Osteoblast (primary cell): ENCODE results near the gene LOXHD1. TPM values are rescaled to one million over a fixed set of nuclear protein-coding genes. Genes with fewer than 3 reads are reported as not detected.

Experiments used
- DNase-seq: peaks from one replicate; pipeline ENCODE4 v3.0.0; 2011; ENCODE audit warnings: low spot score, mixed read lengths; ENCODE audit not compliant: insufficient read length; ENCODE audit errors: missing footprints
- H2AFZ ChIP-seq: 2 replicates; pipeline ENCODE4 v1.6.0; 2011; ENCODE audit warnings: mild to moderate bottlenecking, low read length
- H3K27ac ChIP-seq: 2 replicates; pipeline ENCODE4 v1.5.1; 2011; ENCODE audit warnings: mild to moderate bottlenecking, low read depth, low read length, moderate library complexity
- H3K27me3 ChIP-seq: 2 replicates; pipeline ENCODE4 v1.6.0; 2012; ENCODE audit warnings: mild to moderate bottlenecking, control low read depth, inconsistent platforms, low read length, moderate library complexity; ENCODE audit not compliant: insufficient read depth
- H3K36me3 ChIP-seq: 2 replicates; pipeline ENCODE4 v1.5.1; 2011; ENCODE audit warnings: mild to moderate bottlenecking, low read length, control low read depth, moderate library complexity; ENCODE audit not compliant: insufficient read depth
- H3K4me1 ChIP-seq: 2 replicates; pipeline ENCODE4 v1.5.1; 2011; ENCODE audit warnings: mild to moderate bottlenecking, low read length, control low read depth, moderate library complexity; ENCODE audit not compliant: insufficient read depth
- H3K4me2 ChIP-seq: 2 replicates; pipeline ENCODE4 v1.6.0; 2011; ENCODE audit warnings: mild to moderate bottlenecking, low read length; ENCODE audit not compliant: insufficient read depth
- H3K4me3 ChIP-seq: fragments of 200-600 bp; sonication (generic); 3 replicates; pipeline ENCODE4 v1.5.1; 2012; ENCODE audit warnings: mild to moderate bottlenecking, low read length, inconsistent platforms; ENCODE audit not compliant: insufficient read depth
- H3K79me2 ChIP-seq: 2 replicates; pipeline ENCODE4 v1.6.0; 2012; ENCODE audit warnings: mild to moderate bottlenecking, low read length, control low read depth, inconsistent platforms; ENCODE audit not compliant: insufficient read depth
- H3K9me3 ChIP-seq: 2 replicates; pipeline ENCODE4 v1.5.1; 2011; ENCODE audit warnings: low read depth, low read length, control low read depth
- H4K20me1 ChIP-seq: 2 replicates; pipeline ENCODE4 v1.6.0; 2012; ENCODE audit warnings: mild to moderate bottlenecking, low read length, control low read depth; ENCODE audit not compliant: insufficient read depth
- CTCF ChIP-seq: IDR thresholded peaks from 2 replicates; pipeline ENCODE4 v1.5.1; 2011; ENCODE audit warnings: mild to moderate bottlenecking, low read depth, low read length, moderate library complexity; ENCODE audit errors: extremely low read depth
- total RNA-seq: library from RNA; depleted of rRNA; stranded (reverse); fragments of >200 nt; gene quantifications from 2 replicates; pipeline ENCODE4 v1.2.3, GENCODE V29; 2012

LOXHD1 gene
- total RNA-seq, 1 donor = not detected

GRCh38 chr18:46563317-46563716 lies 93.7 kb downstream of the LOXHD1 start:
- no peak overlapping the region for H3K4me2 ChIP-seq
- no peaks in the 10 kb centered on the region for H3K36me3 ChIP-seq
- H4K20me1 ChIP-seq = no peaks in the 10 kb centered on the region
- H2AFZ ChIP-seq = no peak overlapping the region
- TF ChIP-seq CTCF = no peak
- no peaks in the 10 kb centered on the region for H3K9me3 ChIP-seq
- no peak overlapping the region for H3K27ac ChIP-seq
- H3K4me3 ChIP-seq = no peak overlapping the region
- no peak for DNase-seq
- H3K4me1 ChIP-seq = no peaks in the 10 kb centered on the region
- no peaks in the 10 kb centered on the region for H3K27me3 ChIP-seq
- H3K79me2 ChIP-seq = no peaks in the 10 kb centered on the region

- Histone ChIP-seq H3K4me1 (no peaks in the 10 kb centered on the region), H3K9me3 (no peaks in the 10 kb centered on the region), H3K79me2 (no peaks in the 10 kb centered on the region), H3K4me3 (no peak overlapping the region), H3K4me2 (no peak overlapping the region), H3K27me3 (no peaks in the 10 kb centered on the region), H2AFZ (no peak overlapping the region), H3K36me3 (no peaks in the 10 kb centered on the region), H4K20me1 (no peaks in the 10 kb centered on the region), H3K27ac (no peak overlapping the region)
- no peak for TF ChIP-seq CTCF
- no peak for DNase-seq
Measured at GRCh38 chr18:46562674-46563192, 94.3 kb downstream of the LOXHD1 start.

GRCh38 chr18:46560671-46561045 lies 96.4 kb downstream of the LOXHD1 start:
- DNase-seq = no peak
- H3K79me2 ChIP-seq = no peaks in the 10 kb centered on the region
- H4K20me1 ChIP-seq = no peaks in the 10 kb centered on the region
- H3K4me3 ChIP-seq = no peak overlapping the region
- no peak for TF ChIP-seq CTCF
- no peaks in the 10 kb centered on the region for H3K36me3 ChIP-seq
- H3K27ac ChIP-seq = no peak overlapping the region
- no peak overlapping the region for H2AFZ ChIP-seq
- no peaks in the 10 kb centered on the region for H3K27me3 ChIP-seq
- no peaks in the 10 kb centered on the region for H3K9me3 ChIP-seq
- no peaks in the 10 kb centered on the region for H3K4me1 ChIP-seq
- no peak overlapping the region for H3K4me2 ChIP-seq

GRCh38 chr18:46559946-46560670 lies 96.9 kb downstream of the LOXHD1 start:
- Histone ChIP-seq H3K9me3 (no peaks in the 10 kb centered on the region), H3K4me3 (no peak overlapping the region), H4K20me1 (no peaks in the 10 kb centered on the region), H3K79me2 (no peaks in the 10 kb centered on the region), H3K27ac (no peak overlapping the region), H3K36me3 (no peaks in the 10 kb centered on the region), H3K27me3 (no peaks in the 10 kb centered on the region), H3K4me1 (no peaks in the 10 kb centered on the region), H2AFZ (no peak overlapping the region), H3K4me2 (no peak overlapping the region)
- TF ChIP-seq CTCF = no peak
- DNase-seq = no peak
